ENCODE measurements around the gene CPSF7.

CPSF7 gene

DNA sequence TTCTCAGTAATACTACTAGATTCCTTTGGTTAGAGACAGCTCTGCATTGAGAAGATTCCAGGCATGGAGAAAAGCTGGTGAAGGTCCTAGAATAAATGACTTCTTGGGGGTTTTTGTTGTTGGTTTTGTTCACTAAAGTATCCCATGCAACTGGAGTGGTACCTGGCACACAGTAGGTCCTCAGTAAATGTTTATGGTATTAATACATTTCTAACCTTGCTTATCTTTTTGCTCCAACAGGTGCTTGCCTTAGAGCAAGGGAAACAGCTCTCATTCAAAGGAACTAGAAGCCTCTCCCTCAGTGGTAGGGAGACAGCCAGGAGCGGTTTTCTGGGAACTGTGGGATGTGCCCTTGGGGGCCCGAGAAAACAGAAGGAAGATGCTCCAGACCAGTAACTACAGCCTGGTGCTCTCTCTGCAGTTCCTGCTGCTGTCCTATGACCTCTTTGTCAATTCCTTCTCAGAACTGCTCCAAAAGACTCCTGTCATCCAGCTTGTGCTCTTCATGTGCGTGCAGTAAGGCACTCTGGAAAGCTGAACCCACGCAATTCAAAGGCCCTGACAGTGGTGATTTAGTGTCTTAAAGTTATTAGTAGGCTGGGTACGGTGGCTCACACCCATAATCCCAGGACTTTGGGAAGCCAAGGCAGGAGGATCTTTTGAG lies 65.6 kb downstream of the CPSF7 start:
- TF ChIP-seq, protein P1, sequence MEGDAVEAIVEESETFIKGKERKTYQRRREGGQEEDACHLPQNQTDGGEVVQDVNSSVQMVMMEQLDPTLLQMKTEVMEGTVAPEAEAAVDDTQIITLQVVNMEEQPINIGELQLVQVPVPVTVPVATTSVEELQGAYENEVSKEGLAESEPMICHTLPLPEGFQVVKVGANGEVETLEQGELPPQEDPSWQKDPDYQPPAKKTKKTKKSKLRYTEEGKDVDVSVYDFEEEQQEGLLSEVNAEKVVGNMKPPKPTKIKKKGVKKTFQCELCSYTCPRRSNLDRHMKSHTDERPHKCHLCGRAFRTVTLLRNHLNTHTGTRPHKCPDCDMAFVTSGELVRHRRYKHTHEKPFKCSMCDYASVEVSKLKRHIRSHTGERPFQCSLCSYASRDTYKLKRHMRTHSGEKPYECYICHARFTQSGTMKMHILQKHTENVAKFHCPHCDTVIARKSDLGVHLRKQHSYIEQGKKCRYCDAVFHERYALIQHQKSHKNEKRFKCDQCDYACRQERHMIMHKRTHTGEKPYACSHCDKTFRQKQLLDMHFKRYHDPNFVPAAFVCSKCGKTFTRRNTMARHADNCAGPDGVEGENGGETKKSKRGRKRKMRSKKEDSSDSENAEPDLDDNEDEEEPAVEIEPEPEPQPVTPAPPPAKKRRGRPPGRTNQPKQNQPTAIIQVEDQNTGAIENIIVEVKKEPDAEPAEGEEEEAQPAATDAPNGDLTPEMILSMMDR (IDR thresholded peaks at IDR 0.05; ENCODE audit: low read depth, low read length, missing control alignments) = no peak
- in situ Hi-C loops (cut with HindIII; ENCODE audit: low sequenced_read_pairs) = loop anchor here (5.0 kb wide), 1 partner anchor 37 kb away; no protein-coding TSS in a partner anchor
- H3K4me3 ChIP-seq (ENCODE audit: low read depth, low read length) = no peak overlapping the region
- no peak for DNase-seq (ENCODE audit: low read depth)

DNA sequence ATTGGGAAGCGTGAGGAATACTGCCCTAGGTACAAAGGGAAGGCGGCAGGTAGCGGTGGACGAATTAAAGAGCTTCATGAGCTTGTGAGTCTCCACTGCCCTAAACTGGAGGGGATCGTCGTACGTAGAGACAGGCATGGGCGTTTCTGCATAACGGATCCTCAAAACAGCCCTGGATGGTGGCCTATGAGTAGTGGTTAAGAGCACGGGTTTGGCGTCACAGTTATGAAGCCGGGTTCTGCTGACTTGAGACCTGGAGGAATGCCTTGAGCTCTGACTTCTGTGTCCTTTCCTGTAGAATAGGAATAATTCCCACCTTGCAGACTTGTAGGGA lies 67.3 kb downstream of the CPSF7 start:
- no peak for DNase-seq (ENCODE audit: low read depth)
- peak overlapping the region; percentile 77 for H3K4me3 ChIP-seq (ENCODE audit: low read depth, low read length)
- in situ Hi-C loops (cut with HindIII; ENCODE audit: low sequenced_read_pairs) = loop anchor here (5.0 kb wide), 1 partner anchor 35 kb away; no protein-coding TSS in a partner anchor
- TF ChIP-seq, protein P1 (IDR thresholded peaks at IDR 0.05; ENCODE audit: low read depth, low read length, missing control alignments) = no peak

DNA sequence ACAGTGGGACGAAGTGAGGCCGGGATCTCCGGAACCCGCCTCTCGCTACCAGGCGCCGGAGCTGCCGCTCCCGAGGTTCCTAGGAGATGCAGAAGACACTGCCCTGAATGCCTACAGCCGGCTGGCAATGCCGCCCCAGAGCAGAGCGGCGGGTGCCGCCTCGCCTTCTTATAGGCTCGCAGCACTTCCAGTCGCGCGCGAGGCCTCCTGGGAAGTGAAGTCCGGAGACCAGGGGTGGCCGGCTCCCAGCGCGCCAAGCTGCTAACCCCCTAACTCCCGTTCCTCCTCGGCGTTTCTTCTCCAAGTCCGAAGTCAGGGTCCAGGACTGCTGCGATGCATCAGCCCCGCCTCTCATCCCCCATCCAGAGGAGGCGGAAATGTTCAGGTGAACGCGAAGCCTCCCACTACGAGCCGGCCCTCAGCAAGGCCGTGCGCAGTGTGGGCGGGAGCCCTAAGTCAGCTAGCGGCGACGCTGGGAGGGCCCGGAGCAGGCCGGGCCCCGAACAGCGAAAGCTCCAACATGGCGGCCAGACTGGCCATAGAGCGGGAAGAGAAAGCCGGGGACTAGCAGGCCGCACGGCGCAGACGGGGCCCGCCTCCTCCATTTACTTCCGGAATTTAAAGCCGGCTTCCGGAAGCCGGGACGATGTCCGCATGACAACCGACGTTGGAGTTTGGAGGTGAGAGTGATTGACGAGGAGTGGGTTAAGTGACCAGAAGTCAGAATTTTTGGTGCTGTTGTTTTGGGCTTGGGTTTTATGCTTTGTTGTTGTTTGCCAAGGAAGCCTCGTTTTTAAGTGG lies 67.8 kb downstream of the CPSF7 start, which contains the start of the genes CYB561A3 and TMEM138:
TSS of gene CYB561A3 (minus strand) at position 142 of the 801 bp plus-strand sequence. CDS start 5,169 bp downstream, outside the sequence.
TSS of gene TMEM138 (plus strand) at position 634 of the 801 bp plus-strand sequence. CDS start 2,017 bp downstream, outside the sequence.
- in situ Hi-C loops (cut with HindIII; ENCODE audit: low sequenced_read_pairs) = loop anchor here (5.0 kb wide), 1 partner anchor 35 kb away; no protein-coding TSS in a partner anchor
- peak within 1 kb of the TSS; percentile 77 for H3K4me3 ChIP-seq (ENCODE audit: low read depth, low read length)
- peak; percentile 77 for DNase-seq (ENCODE audit: low read depth)
- TF ChIP-seq, protein P1 (IDR thresholded peaks at IDR 0.05; ENCODE audit: low read depth, low read length, missing control alignments) = no peak

DNA sequence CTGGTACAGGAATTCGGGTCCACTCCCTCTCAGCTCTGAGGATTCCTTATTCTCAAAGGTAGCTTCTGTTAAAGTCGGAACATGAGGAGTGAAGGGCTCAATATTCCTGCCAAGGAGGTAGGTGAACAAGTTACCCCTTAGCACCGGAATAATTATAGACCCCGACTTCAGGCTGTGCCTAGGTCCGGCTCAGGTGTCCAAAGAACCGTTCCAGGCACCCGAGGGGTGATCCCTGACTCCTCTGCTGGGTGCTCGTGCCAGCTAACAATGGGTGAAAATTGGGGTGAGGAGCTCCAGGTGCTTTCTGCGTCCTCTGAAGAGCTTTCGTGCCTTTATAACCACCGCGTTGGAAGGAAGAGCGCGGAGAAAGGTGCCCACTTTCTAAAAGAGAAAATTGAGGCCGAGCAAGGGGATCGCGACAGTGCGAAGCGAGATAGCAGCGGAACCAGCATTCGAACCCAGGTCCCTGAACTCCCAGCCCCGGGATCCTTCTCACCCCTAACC lies 68.5 kb downstream of the CPSF7 start:
- DNase-seq (ENCODE audit: low read depth) = no peak
- H3K4me3 ChIP-seq (ENCODE audit: low read depth, low read length) = peak overlapping the region; percentile 77
- in situ Hi-C loops (cut with HindIII; ENCODE audit: low sequenced_read_pairs) = loop anchor here (5.0 kb wide), 1 partner anchor 34 kb away; no protein-coding TSS in a partner anchor
- TF ChIP-seq, protein P1 (IDR thresholded peaks at IDR 0.05; ENCODE audit: low read depth, low read length, missing control alignments) = no peak

DNA sequence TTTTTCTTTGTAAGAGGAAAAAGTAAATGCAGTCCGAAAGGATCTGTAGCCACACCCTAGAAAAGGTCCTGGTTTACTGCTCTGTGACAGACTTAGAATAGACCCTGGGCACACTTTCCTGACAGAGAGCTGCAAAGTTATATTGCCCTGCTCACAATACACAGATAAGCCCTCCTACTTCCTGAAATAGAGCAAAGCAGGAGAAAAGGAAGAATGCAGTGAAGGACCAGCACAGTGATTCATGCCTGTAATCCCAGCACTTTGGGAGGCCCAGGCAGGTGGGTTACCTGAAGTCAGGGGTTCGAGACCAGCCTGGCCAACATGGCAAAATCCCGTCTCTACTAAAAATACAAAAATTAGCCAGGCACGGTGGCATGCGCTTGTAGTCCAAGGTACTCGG lies 70.3 kb downstream of the CPSF7 start:
- DNase-seq (ENCODE audit: low read depth) = no peak
- TF ChIP-seq, protein P1 (IDR thresholded peaks at IDR 0.05; ENCODE audit: low read depth, low read length, missing control alignments) = no peak
- H3K4me3 ChIP-seq (ENCODE audit: low read depth, low read length) = no peak overlapping the region
- in situ Hi-C loops (cut with HindIII; ENCODE audit: low sequenced_read_pairs) = no loop called here

DNA sequence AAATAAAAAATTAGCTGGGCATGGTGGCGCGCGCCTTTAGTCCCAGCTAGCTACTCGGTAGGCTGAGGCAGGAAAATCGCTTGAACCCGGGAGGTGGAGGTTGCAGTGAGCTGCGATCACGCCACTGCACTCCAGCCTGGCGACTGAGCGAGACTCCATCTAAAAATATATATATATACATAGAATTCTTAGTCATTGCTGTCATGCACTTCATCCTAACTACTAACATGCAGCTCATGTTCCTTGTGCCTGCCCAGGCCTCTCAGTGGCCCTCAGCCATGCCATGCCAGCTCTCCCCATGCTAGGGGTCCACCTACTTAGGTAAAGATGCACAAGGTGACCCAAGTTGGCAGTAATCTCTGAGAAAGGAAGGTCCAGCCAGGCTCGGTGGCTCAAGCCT lies 71.2 kb downstream of the CPSF7 start:
- DNase-seq (ENCODE audit: low read depth) = no peak
- TF ChIP-seq, protein P1 (IDR thresholded peaks at IDR 0.05; ENCODE audit: low read depth, low read length, missing control alignments) = no peak
- H3K4me3 ChIP-seq (ENCODE audit: low read depth, low read length) = no peak overlapping the region
- in situ Hi-C loops (cut with HindIII; ENCODE audit: low sequenced_read_pairs) = no loop called here

All from astrocyte of the cerebellum (primary cell).